HepG2 (cell line): ENCODE data around the gene B3GAT3. TPM values are rescaled to one million over a fixed set of nuclear protein-coding genes. Genes with fewer than 3 reads are reported as not detected.

Experiments used
- FOXO4 ChIP-seq: sonication (generic); formaldehyde crosslinking; conservative IDR thresholded peaks from 2 replicates; pipeline ENCODE4 v1.8.1; 2023; ENCODE audit warnings: missing genetic modification reagents
- HOXD1 ChIP-seq: sonication (generic); formaldehyde crosslinking; IDR thresholded peaks from 2 replicates; pipeline ENCODE4 v1.5.0; 2020; ENCODE audit warnings: missing genetic modification reagents
- MEIS1 ChIP-seq: sonication (generic); formaldehyde crosslinking; IDR thresholded peaks from 2 replicates; pipeline ENCODE4 v1.9.0; 2021; ENCODE audit warnings: mild to moderate bottlenecking, missing genetic modification reagents, moderate library complexity, borderline replicate concordance
- NAIF1 ChIP-seq: sonication (generic); formaldehyde crosslinking; IDR thresholded peaks from 2 replicates; pipeline ENCODE4 v1.5.0; 2020; ENCODE audit warnings: mild to moderate bottlenecking, missing genetic modification reagents, borderline replicate concordance
- POLR2A ChIP-seq, 2 experiments: IDR thresholded peaks; 2 replicates each; pipeline ENCODE4 v1.6.1; 2011; ENCODE audit warnings: low read depth in 2 of 2, low read length in 2 of 2, mild to moderate bottlenecking in 1 of 2, moderate library complexity in 1 of 2; ENCODE audit not compliant: insufficient read depth in 1 of 2
- PRMT3 ChIP-seq: sonication (generic); formaldehyde crosslinking; IDR thresholded peaks from 2 replicates; pipeline ENCODE4 v1.8.1; 2022; ENCODE audit warnings: low read depth, mild to moderate bottlenecking, moderate library complexity, missing genetic modification reagents, borderline replicate concordance
- RFXANK ChIP-seq: IDR thresholded peaks from 2 replicates; pipeline ENCODE4 v1.6.1; 2016
- SATB2 ChIP-seq: sonication (generic); formaldehyde crosslinking; IDR thresholded peaks from 2 replicates; pipeline ENCODE4 v1.5.0; 2020; ENCODE audit warnings: missing genetic modification reagents
- TBL1XR1 ChIP-seq: fragments of 150-350 bp; IDR thresholded peaks from 2 replicates; pipeline ENCODE4 v1.6.1; 2014; ENCODE audit warnings: borderline replicate concordance, low read length; ENCODE audit not compliant: partially characterized antibody
- YEATS4 ChIP-seq: sonication (generic); formaldehyde crosslinking; IDR thresholded peaks from 2 replicates; pipeline ENCODE4 v1.4.0; 2020; ENCODE audit warnings: missing genetic modification reagents, borderline replicate concordance
- ZGPAT ChIP-seq: IDR thresholded peaks from 2 replicates; pipeline ENCODE4 v1.6.1; 2016; ENCODE audit warnings: mild to moderate bottlenecking
- ZNF143 ChIP-seq: sonication (generic); formaldehyde crosslinking; IDR thresholded peaks from 2 replicates; pipeline ENCODE4 v1.4.0; 2020; ENCODE audit warnings: missing genetic modification reagents
- ZNF446 ChIP-seq: sonication (generic); formaldehyde crosslinking; IDR thresholded peaks from 2 replicates; pipeline ENCODE4 v1.5.0; 2020; ENCODE audit warnings: mild to moderate bottlenecking, missing genetic modification reagents
- ZNF572 ChIP-seq: sonication (generic); formaldehyde crosslinking; IDR thresholded peaks from 2 replicates; pipeline ENCODE4 v1.5.1; 2020; ENCODE audit warnings: mild to moderate bottlenecking, missing genetic modification reagents
- ZNF644 ChIP-seq: IDR thresholded peaks from 2 replicates; pipeline ENCODE4 v1.6.1; 2016; ENCODE audit warnings: low read depth
- ZSCAN30 ChIP-seq: sonication (generic); formaldehyde crosslinking; IDR thresholded peaks from 2 replicates; pipeline ENCODE4 v1.5.0; 2020; ENCODE audit warnings: mild to moderate bottlenecking, missing genetic modification reagents
- ZZZ3 ChIP-seq: sonication (generic); formaldehyde crosslinking; IDR thresholded peaks from 2 replicates; pipeline ENCODE4 v1.4.0; 2020; ENCODE audit warnings: missing genetic modification reagents, mild to moderate bottlenecking, borderline replicate concordance
- polyA plus RNA-seq, 8 experiments: library from polyadenylated mRNA; depleted of rRNA in 3 of 8; stranded (reverse) in 7 of 8; unstranded in 1 of 8; fragments of >200 nt; fragmentation: Illumina TruSeq in 4 of 8; extraction: Trizol in 4 of 8; gene quantifications; 2 replicates each; pipeline versions ENCODE4 v1.2.1 to v1.2.3, GENCODE V29; 2011 to 2016; ENCODE audit warnings: low read depth in 4 of 8, missing spikeins in 1 of 8, mixed read lengths in 1 of 8; ENCODE audit not compliant: insufficient read depth in 1 of 8
- total RNA-seq, 5 experiments: library from RNA; depleted of rRNA; stranded (reverse); fragments of >200 nt; fragmentation: Illumina TruSeq; extraction: Trizol; gene quantifications; 2 replicates each; pipeline ENCODE4 v1.2.3, GENCODE V29; 2016; ENCODE audit warnings: low read depth in 1 of 5
- TF ChIP-seq, protein P1 (sequence below): sonication (generic); formaldehyde crosslinking; IDR thresholded peaks from 2 replicates; pipeline ENCODE4 v1.8.1; 2023; ENCODE audit warnings: missing genetic modification reagents, inconsistent platforms, borderline replicate concordance
- TF ChIP-seq, protein P2 (sequence below): sonication (generic); formaldehyde crosslinking; IDR thresholded peaks from 2 replicates; pipeline ENCODE4 v1.4.0; 2020; ENCODE audit warnings: missing genetic modification reagents, borderline replicate concordance
- TF ChIP-seq, protein P3 (sequence below): IDR thresholded peaks from 2 replicates; pipeline ENCODE4 v1.6.1; 2016; ENCODE audit warnings: low read depth

The B3GAT3 gene
- total and polyA plus RNA-seq, 2 of the 13 experiments (the other 11 are each of a cell fraction or from before 2014, with no cell fraction given) = 21.3 to 26.1 TPM

DNA sequence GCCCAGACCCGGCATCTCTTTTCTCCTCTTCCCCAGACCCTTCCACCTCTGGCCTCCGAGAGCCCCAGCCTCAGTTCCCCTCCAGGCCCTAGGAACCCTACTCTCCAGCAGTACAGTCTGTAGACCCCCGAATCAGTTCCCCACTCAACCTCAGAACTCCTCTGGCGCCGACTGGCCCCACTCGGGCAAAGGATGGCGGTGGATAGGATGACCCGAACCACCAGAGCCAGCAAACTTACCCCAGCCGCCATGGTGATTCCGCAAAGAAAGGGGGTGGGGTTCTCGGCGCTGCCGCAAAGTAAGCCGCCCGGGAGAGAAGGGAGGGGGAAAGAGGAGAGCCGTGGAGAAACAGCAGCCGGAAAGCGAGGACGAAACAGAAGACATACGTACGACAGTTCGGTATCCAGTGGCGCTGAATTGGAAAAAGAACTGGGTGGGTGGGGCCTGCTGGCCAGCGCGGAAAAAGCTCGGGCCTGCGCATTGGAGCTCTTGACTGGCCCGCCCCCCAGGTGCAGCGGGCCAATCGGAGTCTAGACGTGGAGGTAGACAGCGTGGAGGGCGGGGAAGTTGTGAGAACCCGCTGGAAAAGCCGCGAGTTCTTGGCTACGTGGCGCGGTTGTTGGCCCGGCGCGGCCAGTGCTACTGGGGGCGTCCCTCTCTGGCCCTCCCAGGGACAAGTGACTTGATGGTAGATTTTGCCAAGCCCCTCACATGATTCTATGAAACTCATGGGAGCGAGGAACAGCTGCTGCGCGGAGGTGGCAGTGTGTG, 48.0 kb downstream of the B3GAT3 start, which contains the start of gene EEF1G (continued):
- TF ChIP-seq FOXO4 (CRISPR knock-in tag) (no peak), PRMT3 (CRISPR knock-in tag) (no peak), ZSCAN30 (no peak), HOXD1 (CRISPR knock-in tag) (no peak), ZNF446 (CRISPR knock-in tag) (no peak), ZNF644 (no peak), RFXANK (CRISPR knock-in tag) (no peak; the same call in 1 of the 2 replicates), YEATS4 (peak; percentile 90), ZNF572 (CRISPR knock-in tag) (0 out of 2 replicates have a peak, but pooled peaks have one; percentile 32), MEIS1 (CRISPR knock-in tag) (no peak), ZGPAT (CRISPR knock-in tag) (peak; percentile 47; the same call in 1 of the 2 replicates), ZZZ3 (CRISPR knock-in tag) (peak; percentile 81; the same call in 1 of the 2 replicates), SATB2 (CRISPR knock-in tag) (no peak), TBL1XR1 (no peak), ZNF143 (CRISPR knock-in tag) (peak; percentile 13; the same call in 1 of the 2 replicates), POLR2A (IDR thresholded peaks at IDR 0.05; ENCODE audit: insufficient read depth in 1 of 2, low read depth in 2 of 2, low read length in 2 of 2) (peak; percentile 89 to 91), NAIF1 (CRISPR knock-in tag) (peak; percentile 88)
- TF ChIP-seq, protein P1, sequence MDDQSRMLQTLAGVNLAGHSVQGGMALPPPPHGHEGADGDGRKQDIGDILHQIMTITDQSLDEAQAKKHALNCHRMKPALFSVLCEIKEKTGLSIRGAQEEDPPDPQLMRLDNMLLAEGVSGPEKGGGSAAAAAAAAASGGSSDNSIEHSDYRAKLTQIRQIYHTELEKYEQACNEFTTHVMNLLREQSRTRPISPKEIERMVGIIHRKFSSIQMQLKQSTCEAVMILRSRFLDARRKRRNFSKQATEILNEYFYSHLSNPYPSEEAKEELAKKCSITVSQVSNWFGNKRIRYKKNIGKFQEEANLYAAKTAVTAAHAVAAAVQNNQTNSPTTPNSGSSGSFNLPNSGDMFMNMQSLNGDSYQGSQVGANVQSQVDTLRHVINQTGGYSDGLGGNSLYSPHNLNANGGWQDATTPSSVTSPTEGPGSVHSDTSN (CRISPR knock-in tag) = no peak
- TF ChIP-seq, protein P2, sequence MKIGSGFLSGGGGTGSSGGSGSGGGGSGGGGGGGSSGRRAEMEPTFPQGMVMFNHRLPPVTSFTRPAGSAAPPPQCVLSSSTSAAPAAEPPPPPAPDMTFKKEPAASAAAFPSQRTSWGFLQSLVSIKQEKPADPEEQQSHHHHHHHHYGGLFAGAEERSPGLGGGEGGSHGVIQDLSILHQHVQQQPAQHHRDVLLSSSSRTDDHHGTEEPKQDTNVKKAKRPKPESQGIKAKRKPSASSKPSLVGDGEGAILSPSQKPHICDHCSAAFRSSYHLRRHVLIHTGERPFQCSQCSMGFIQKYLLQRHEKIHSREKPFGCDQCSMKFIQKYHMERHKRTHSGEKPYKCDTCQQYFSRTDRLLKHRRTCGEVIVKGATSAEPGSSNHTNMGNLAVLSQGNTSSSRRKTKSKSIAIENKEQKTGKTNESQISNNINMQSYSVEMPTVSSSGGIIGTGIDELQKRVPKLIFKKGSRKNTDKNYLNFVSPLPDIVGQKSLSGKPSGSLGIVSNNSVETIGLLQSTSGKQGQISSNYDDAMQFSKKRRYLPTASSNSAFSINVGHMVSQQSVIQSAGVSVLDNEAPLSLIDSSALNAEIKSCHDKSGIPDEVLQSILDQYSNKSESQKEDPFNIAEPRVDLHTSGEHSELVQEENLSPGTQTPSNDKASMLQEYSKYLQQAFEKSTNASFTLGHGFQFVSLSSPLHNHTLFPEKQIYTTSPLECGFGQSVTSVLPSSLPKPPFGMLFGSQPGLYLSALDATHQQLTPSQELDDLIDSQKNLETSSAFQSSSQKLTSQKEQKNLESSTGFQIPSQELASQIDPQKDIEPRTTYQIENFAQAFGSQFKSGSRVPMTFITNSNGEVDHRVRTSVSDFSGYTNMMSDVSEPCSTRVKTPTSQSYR (CRISPR knock-in tag) = peak; percentile 54; the same call in 1 of the 2 replicates
- TF ChIP-seq, protein P3, sequence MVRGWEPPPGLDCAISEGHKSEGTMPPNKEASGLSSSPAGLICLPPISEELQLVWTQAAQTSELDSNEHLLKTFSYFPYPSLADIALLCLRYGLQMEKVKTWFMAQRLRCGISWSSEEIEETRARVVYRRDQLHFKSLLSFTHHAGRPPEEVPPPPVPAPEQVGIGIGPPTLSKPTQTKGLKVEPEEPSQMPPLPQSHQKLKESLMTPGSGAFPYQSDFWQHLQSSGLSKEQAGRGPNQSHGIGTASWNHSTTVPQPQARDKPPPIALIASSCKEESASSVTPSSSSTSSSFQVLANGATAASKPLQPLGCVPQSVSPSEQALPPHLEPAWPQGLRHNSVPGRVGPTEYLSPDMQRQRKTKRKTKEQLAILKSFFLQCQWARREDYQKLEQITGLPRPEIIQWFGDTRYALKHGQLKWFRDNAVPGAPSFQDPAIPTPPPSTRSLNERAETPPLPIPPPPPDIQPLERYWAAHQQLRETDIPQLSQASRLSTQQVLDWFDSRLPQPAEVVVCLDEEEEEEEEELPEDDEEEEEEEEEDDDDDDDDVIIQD (CRISPR knock-in tag) = no peak; the same call in 1 of the 2 replicates
